NCI-H2081 treated with DMSO at 0.1 percent for 48 hours (cell line): ENCODE data around the gene PDGFB.

Experiments
- DNase-seq: peaks from one replicate; lab custom pipeline; 2025; lab: John Stamatoyannopoulos, UW

Gene PDGFB

GRCh38 chr22:39239561-39240423, 5.0 kb downstream of the PDGFB start:
- DNase-seq, result no peak

- no peak for DNase-seq
Measured at GRCh38 chr22:39238966-39239505, 5.7 kb downstream of the PDGFB start.

- no peak for DNase-seq
Measured at GRCh38 chr22:39238561-39238960, 6.2 kb downstream of the PDGFB start.

GRCh38 chr22:39238101-39238466, 6.7 kb downstream of the PDGFB start:
- DNase-seq, result no peak

GRCh38 chr22:39237318-39238100, 7.3 kb downstream of the PDGFB start:
- no peak for DNase-seq

GRCh38 chr22:39236321-39237317, 8.2 kb downstream of the PDGFB start:
- no peak for DNase-seq

- DNase-seq, result no peak
Measured at GRCh38 chr22:39234867-39235687, 9.7 kb downstream of the PDGFB start.

GRCh38 chr22:39234472-39234787, 10.4 kb downstream of the PDGFB start:
- DNase-seq, result no peak

- no peak for DNase-seq
Measured at GRCh38 chr22:39233710-39234471, 10.9 kb downstream of the PDGFB start.

- no peak for DNase-seq
Measured at GRCh38 chr22:39232806-39233709, 11.7 kb downstream of the PDGFB start.

- no peak for DNase-seq
Measured at GRCh38 chr22:39232246-39232645, 12.5 kb downstream of the PDGFB start.

- no peak for DNase-seq
Measured at GRCh38 chr22:39231197-39231950, 13.4 kb downstream of the PDGFB start.

- DNase-seq, result no peak
Measured at GRCh38 chr22:39230261-39231196, 14.3 kb downstream of the PDGFB start.

GRCh38 chr22:39229688-39230260, 15.0 kb downstream of the PDGFB start:
- DNase-seq, result no peak

- DNase-seq, result no peak
Measured at GRCh38 chr22:39229075-39229474, 15.7 kb downstream of the PDGFB start.

GRCh38 chr22:39227542-39228272, 17.1 kb downstream of the PDGFB start:
- DNase-seq, result no peak
